Neural cell (in vitro differentiated cells): ENCODE data around the gene CXCL16. TPM values are rescaled to one million over a fixed set of nuclear protein-coding genes. Genes with fewer than 3 reads are reported as not detected.

Experiments used
- H2AFZ ChIP-seq: fragments of 200-600, 300-800 bp; sonication (generic), shearing (Covaris generic); 2 replicates; pipeline ENCODE4 v1.6.0; 2014; ENCODE audit warnings: low read depth, mild to moderate bottlenecking, antibody characterized with exemption, low read length, moderate library complexity
- H3F3A ChIP-seq: fragments of 200-600 bp; shearing (Covaris generic); 2 replicates; pipeline ENCODE4 v1.6.1; 2016; ENCODE audit warnings: mild to moderate bottlenecking, moderate library complexity, mixed read lengths, antibody characterized with exemption, low read length; ENCODE audit not compliant: insufficient read depth, poor library complexity, severe bottlenecking
- H3K27ac ChIP-seq: fragments of 200-600, 300-800 bp; sonication (generic), shearing (Covaris generic); 2 replicates; pipeline ENCODE4 v1.5.1; 2014; ENCODE audit warnings: mild to moderate bottlenecking, low read length, moderate library complexity
- H3K27me3 ChIP-seq: fragments of 300-800, 200-600 bp; sonication (generic), shearing (Covaris generic); 2 replicates; pipeline ENCODE4 v1.6.0; 2014; ENCODE audit warnings: mild to moderate bottlenecking, low read depth, low read length, moderate library complexity; ENCODE audit not compliant: insufficient read depth
- H3K36me3 ChIP-seq: fragments of 300-800, 200-600 bp; sonication (generic), shearing (Covaris generic); 2 replicates; pipeline ENCODE4 v1.5.1; 2014; ENCODE audit warnings: mild to moderate bottlenecking, antibody characterized with exemption, low read length, moderate library complexity; ENCODE audit not compliant: insufficient read depth
- H3K4me2 ChIP-seq: fragments of 300-800, 200-600 bp; sonication (generic), shearing (Covaris generic); 2 replicates; pipeline ENCODE4 v1.6.0; 2014; ENCODE audit warnings: mild to moderate bottlenecking, low read length
- H3K4me3 ChIP-seq: fragments of 300-800, 200-600 bp; sonication (generic), shearing (Covaris generic); 2 replicates; pipeline ENCODE4 v1.5.1; 2014; ENCODE audit warnings: mild to moderate bottlenecking, low read length, moderate library complexity
- H3K79me2 ChIP-seq: fragments of 200-600 bp; shearing (Covaris generic); replicated peaks from 2 replicates; pipeline ENCODE4 v1.6.0; 2014; ENCODE audit warnings: mild to moderate bottlenecking, low read length, moderate library complexity; ENCODE audit not compliant: insufficient read depth
- H3K9ac ChIP-seq: fragments of 300-800, 200-600 bp; sonication (generic), shearing (Covaris generic); 2 replicates; pipeline ENCODE4 v1.6.1; 2016; ENCODE audit warnings: mild to moderate bottlenecking, low read length, mixed read lengths
- H3K9me2 ChIP-seq: fragments of 200-600 bp; shearing (Covaris generic); 2 replicates; pipeline ENCODE4 v1.6.1; 2016; ENCODE audit warnings: mild to moderate bottlenecking, low read length, mixed read lengths; ENCODE audit not compliant: insufficient read depth
- H3K9me3 ChIP-seq: fragments of 200-600, 300-800 bp; sonication (generic), shearing (Covaris generic); 2 replicates; pipeline ENCODE4 v1.6.1; 2016; ENCODE audit warnings: mild to moderate bottlenecking, mixed run types, low read length, moderate library complexity, mixed read lengths
- H4K20me1 ChIP-seq: fragments of 200-600 bp; shearing (Covaris generic); 2 replicates; pipeline ENCODE4 v1.6.1; 2016; ENCODE audit warnings: mild to moderate bottlenecking, mixed run types; ENCODE audit not compliant: insufficient read depth
- CTCF ChIP-seq: fragments of 450-650 bp; IDR thresholded peaks from 2 replicates; pipeline ENCODE4 v1.5.1; 2014; ENCODE audit warnings: antibody characterized with exemption, mild to moderate bottlenecking, moderate library complexity; ENCODE audit not compliant: poor library complexity, severe bottlenecking
- EP300 ChIP-seq: fragments of 450-650 bp; conservative IDR thresholded peaks from 2 replicates; pipeline ENCODE4 v1.6.1; 2014; ENCODE audit warnings: antibody characterized with exemption, mild to moderate bottlenecking, moderate library complexity; ENCODE audit not compliant: poor library complexity, severe bottlenecking
- EZH2 ChIP-seq: fragments of 200-600, 300-800 bp; shearing (Covaris generic), sonication (generic); IDR thresholded peaks from 2 replicates; pipeline ENCODE4 v1.6.1; 2014; ENCODE audit warnings: antibody characterized with exemption, low read length, borderline replicate concordance, mild to moderate bottlenecking; ENCODE audit not compliant: insufficient read depth, poor library complexity, severe bottlenecking
- MXI1 ChIP-seq: fragments of 450-650 bp; conservative IDR thresholded peaks from 2 replicates; pipeline ENCODE4 v1.6.1; 2014; ENCODE audit warnings: antibody characterized with exemption, mild to moderate bottlenecking; ENCODE audit not compliant: poor library complexity, severe bottlenecking
- POLR2AphosphoS5 ChIP-seq: IDR thresholded peaks from 2 replicates; pipeline ENCODE4 v1.6.1; 2012
- RAD21 ChIP-seq: fragments of 450-650 bp; conservative IDR thresholded peaks from 2 replicates; pipeline ENCODE4 v1.6.1; 2014; ENCODE audit warnings: antibody characterized with exemption, mild to moderate bottlenecking, moderate library complexity
- REST ChIP-seq: IDR thresholded peaks from 2 replicates; pipeline ENCODE4 v1.6.1; 2012; ENCODE audit warnings: borderline replicate concordance
- SMC3 ChIP-seq: fragments of 450-650 bp; conservative IDR thresholded peaks from 2 replicates; pipeline ENCODE4 v1.6.1; 2014; ENCODE audit warnings: antibody characterized with exemption, mild to moderate bottlenecking, moderate library complexity; ENCODE audit not compliant: poor library complexity
- TAF1 ChIP-seq: IDR thresholded peaks from 2 replicates; pipeline ENCODE4 v1.6.1; 2012; ENCODE audit warnings: low read depth
- polyA plus RNA-seq: library from polyadenylated mRNA; depleted of rRNA; stranded (reverse); fragments of >200 nt; gene quantifications from 2 replicates; pipeline ENCODE4 v1.2.3, GENCODE V29; 2014

The CXCL16 gene
- polyA plus RNA-seq, 1 donor from 2014 or later = not detected

GRCh38 chr17:4722678-4723240, 17.0 kb downstream of the CXCL16 start:
- no peak overlapping the region for H2AFZ ChIP-seq
- no peak overlapping the region for H3K9ac ChIP-seq
- no peaks in the 10 kb centered on the region for H3K9me2 ChIP-seq
- H3K27me3 ChIP-seq = no peaks in the 10 kb centered on the region
- no peak overlapping the region for H3K4me2 ChIP-seq
- TF ChIP-seq CTCF = no peak
- TF ChIP-seq RAD21 = no peak
- TF ChIP-seq EP300 = no peak
- no peak for TF ChIP-seq MXI1
- TF ChIP-seq TAF1 = no peak
- TF ChIP-seq EZH2 = no peak
- no peak for TF ChIP-seq POLR2AphosphoS5
- no peak for TF ChIP-seq REST
- no peak for TF ChIP-seq SMC3
- H4K20me1 ChIP-seq = no peaks in the 10 kb centered on the region
- no peaks in the 10 kb centered on the region for H3K9me3 ChIP-seq
- H3K36me3 ChIP-seq = no peaks in the 10 kb centered on the region
- no peak overlapping the region for H3K4me3 ChIP-seq
- H3K79me2 ChIP-seq = no peaks in the 10 kb centered on the region
- no peak overlapping the region for H3K27ac ChIP-seq
- H3F3A ChIP-seq = no peaks in the 10 kb centered on the region

GRCh38 chr17:4721203-4722135, 18.3 kb downstream of the CXCL16 start:
- Histone ChIP-seq H3K4me2 (no peak overlapping the region), H3K36me3 (no peaks in the 10 kb centered on the region), H2AFZ (no peak overlapping the region), H3K27ac (no peak overlapping the region), H3K79me2 (no peaks in the 10 kb centered on the region), H3K9me2 (no peaks in the 10 kb centered on the region), H4K20me1 (no peaks in the 10 kb centered on the region), H3K9me3 (no peaks in the 10 kb centered on the region), H3K4me3 (no peak overlapping the region), H3K9ac (no peak overlapping the region), H3F3A (no peaks in the 10 kb centered on the region), H3K27me3 (no peaks in the 10 kb centered on the region)
- no peak for TF ChIP-seq EP300
- TF ChIP-seq POLR2AphosphoS5 = peak; percentile 4
- no peak for TF ChIP-seq TAF1
- TF ChIP-seq MXI1 = no peak
- TF ChIP-seq REST = no peak
- TF ChIP-seq RAD21 = no peak
